SK-N-SH (cell line): ENCODE measurements around the gene WIPF2. TPM values are rescaled to one million over a fixed set of nuclear protein-coding genes. Genes with fewer than 3 reads are reported as not detected.
A peak's percentile ranks its signal among the peaks of the same experiment; 100 is the strongest.

Source experiments
- CTCF ChIA-PET: fragments of 300-600, 350-600 bp; formaldehyde crosslinking; extraction: SDS; loops from one replicate; lab custom pipeline; 2021; lab: Yijun Ruan, JAX
- POLR2A ChIA-PET: fragments of 350-600 bp; sonication (Branson Sonifier 250); formaldehyde crosslinking; extraction: SDS; loops from one replicate; lab custom pipeline; 2020; ENCODE audit warnings: antibody characterized with exemption, inconsistent platforms; lab: Yijun Ruan, JAX
- DNase-seq: peaks from one replicate; pipeline ENCODE4 v3.0.0; 2012
- H2AFZ ChIP-seq: fragments of 200-600 bp; sonication (generic); 2 replicates; pipeline ENCODE4 v1.8.1; 2016; ENCODE audit warnings: antibody characterized with exemption, mild to moderate bottlenecking, low read depth
- H3F3A ChIP-seq: fragments of 200-600 bp; sonication (generic); replicated peaks from 2 replicates; pipeline ENCODE3; 2016; ENCODE audit warnings: antibody characterized with exemption, mild to moderate bottlenecking; ENCODE audit not compliant: insufficient read depth
- H3K27ac ChIP-seq, 2 experiments: fragments of 200-500 bp in 1 of 2; fragments of 200-600 bp in 1 of 2; sonication (Bioruptor generic) in 1 of 2; sonication (generic), shearing (Covaris generic) in 1 of 2; 2 replicates each; pipeline versions ENCODE4 v1.5.1 to v1.6.1; 2014 to 2016; ENCODE audit warnings: low read depth in 2 of 2, inconsistent platforms in 1 of 2, low read length in 1 of 2, mild to moderate bottlenecking in 1 of 2, mixed read lengths in 1 of 2
- H3K27me3 ChIP-seq: fragments of 200-600 bp; sonication (generic), shearing (Covaris generic); 2 replicates; pipeline ENCODE4 v1.6.1; 2016; ENCODE audit warnings: mixed run types; ENCODE audit not compliant: insufficient read depth
- H3K36me3 ChIP-seq, 2 experiments: fragments of 200-500 bp in 1 of 2; fragments of 200-600 bp in 1 of 2; sonication (Bioruptor generic) in 1 of 2; sonication (generic) in 1 of 2; replicated peaks in 1 of 2; 2 replicates each; pipeline versions ENCODE3 to v1.5.1; 2014 to 2016; ENCODE audit warnings: low read length in 1 of 2, mild to moderate bottlenecking in 1 of 2; ENCODE audit not compliant: insufficient read depth in 2 of 2, control insufficient read depth in 1 of 2
- H3K4me1 ChIP-seq, 2 experiments: fragments of 200-500 bp in 1 of 2; fragments of 200-600 bp in 1 of 2; sonication (Bioruptor generic) in 1 of 2; sonication (generic), shearing (Covaris generic) in 1 of 2; 2 replicates each; pipeline versions ENCODE4 v1.5.1 to v1.6.1; 2014 to 2016; ENCODE audit warnings: low read depth in 1 of 2, low read length in 1 of 2, mixed run types in 1 of 2; ENCODE audit not compliant: insufficient read depth in 2 of 2, control insufficient read depth in 1 of 2
- H3K4me2 ChIP-seq: fragments of 200-600 bp; sonication (generic), shearing (Covaris generic); 2 replicates; pipeline ENCODE4 v1.6.1; 2017; ENCODE audit warnings: mixed run types
- H3K4me3 ChIP-seq, 2 experiments: fragments of 200-500 bp in 1 of 2; fragments of 200-600 bp in 1 of 2; sonication (Bioruptor generic) in 1 of 2; sonication (generic), shearing (Covaris generic) in 1 of 2; 2 replicates each; pipeline versions ENCODE4 v1.5.1 to v1.8.1; 2014 to 2016; ENCODE audit warnings: low read depth in 2 of 2, inconsistent platforms in 1 of 2, low read length in 1 of 2, mild to moderate bottlenecking in 1 of 2, mixed read lengths in 1 of 2, moderate library complexity in 1 of 2
- H3K79me2 ChIP-seq: fragments of 200-600 bp; sonication (generic); 2 replicates; pipeline ENCODE4 v1.8.1; 2017; ENCODE audit warnings: mild to moderate bottlenecking; ENCODE audit not compliant: insufficient read depth
- H3K9ac ChIP-seq: fragments of 200-600 bp; sonication (generic); 2 replicates; pipeline ENCODE4 v1.6.1; 2017; ENCODE audit warnings: mixed run types
- H3K9me2 ChIP-seq: fragments of 200-600 bp; sonication (generic); 2 replicates; pipeline ENCODE4 v1.6.1; 2017; ENCODE audit warnings: mixed run types
- H3K9me3 ChIP-seq: fragments of 200-600 bp; sonication (generic); 2 replicates; pipeline ENCODE4 v1.6.1; 2017; ENCODE audit warnings: mixed run types, mild to moderate bottlenecking, moderate library complexity
- H4K20me1 ChIP-seq: fragments of 200-600 bp; sonication (generic); 2 replicates; pipeline ENCODE4 v1.6.1; 2017; ENCODE audit warnings: mild to moderate bottlenecking, mixed run types; ENCODE audit not compliant: insufficient read depth
- FOXJ3 ChIP-seq: sonication (generic); formaldehyde crosslinking; IDR thresholded peaks from 2 replicates; pipeline ENCODE4 v1.5.1; 2020; ENCODE audit warnings: mild to moderate bottlenecking, missing genetic modification reagents
- GATA2 ChIP-seq: sonication (generic); formaldehyde crosslinking; IDR thresholded peaks from 2 replicates; pipeline ENCODE4 v1.5.0; 2020; ENCODE audit warnings: mild to moderate bottlenecking, missing genetic modification reagents
- JUND ChIP-seq: IDR thresholded peaks from 2 replicates; pipeline ENCODE4 v1.4.0; 2012
- NFIC ChIP-seq: IDR thresholded peaks from 2 replicates; pipeline ENCODE4 v1.4.0; 2012; ENCODE audit warnings: borderline replicate concordance
- RFX5 ChIP-seq: IDR thresholded peaks from 2 replicates; pipeline ENCODE4 v1.6.1; 2012; ENCODE audit warnings: mild to moderate bottlenecking, improper control_type of control experiment, low read length
- RXRA ChIP-seq: IDR thresholded peaks from 2 replicates; pipeline ENCODE4 v1.4.0; 2012; ENCODE audit warnings: low read depth, mild to moderate bottlenecking, borderline replicate concordance
- YY1 ChIP-seq: IDR thresholded peaks from 2 replicates; pipeline ENCODE4 v1.4.0; 2012; ENCODE audit warnings: low read depth, mild to moderate bottlenecking
- WGBS: methylation state at CpG from one replicate; pipeline ENCODE4 v1.1.6; 2017; ENCODE audit warnings: low lambda C conversion rate; 5-methylcytosine and 5-hydroxymethylcytosine counted together
- polyA plus RNA-seq, 3 experiments: library from polyadenylated mRNA; depleted of rRNA; stranded (reverse); fragments of >200 nt; gene quantifications; 2 replicates each; pipeline ENCODE4 v1.2.3, GENCODE V29; 2012
- TF ChIP-seq, protein P1 (sequence below): IDR thresholded peaks from 2 replicates; pipeline ENCODE4 v1.6.1; 2012; ENCODE audit warnings: mild to moderate bottlenecking, low read depth, low read length, moderate library complexity

WIPF2 gene
- polyA plus RNA-seq, 1 of the 3 experiments (the other 2 are of a cell fraction): 6.8 TPM

DNA sequence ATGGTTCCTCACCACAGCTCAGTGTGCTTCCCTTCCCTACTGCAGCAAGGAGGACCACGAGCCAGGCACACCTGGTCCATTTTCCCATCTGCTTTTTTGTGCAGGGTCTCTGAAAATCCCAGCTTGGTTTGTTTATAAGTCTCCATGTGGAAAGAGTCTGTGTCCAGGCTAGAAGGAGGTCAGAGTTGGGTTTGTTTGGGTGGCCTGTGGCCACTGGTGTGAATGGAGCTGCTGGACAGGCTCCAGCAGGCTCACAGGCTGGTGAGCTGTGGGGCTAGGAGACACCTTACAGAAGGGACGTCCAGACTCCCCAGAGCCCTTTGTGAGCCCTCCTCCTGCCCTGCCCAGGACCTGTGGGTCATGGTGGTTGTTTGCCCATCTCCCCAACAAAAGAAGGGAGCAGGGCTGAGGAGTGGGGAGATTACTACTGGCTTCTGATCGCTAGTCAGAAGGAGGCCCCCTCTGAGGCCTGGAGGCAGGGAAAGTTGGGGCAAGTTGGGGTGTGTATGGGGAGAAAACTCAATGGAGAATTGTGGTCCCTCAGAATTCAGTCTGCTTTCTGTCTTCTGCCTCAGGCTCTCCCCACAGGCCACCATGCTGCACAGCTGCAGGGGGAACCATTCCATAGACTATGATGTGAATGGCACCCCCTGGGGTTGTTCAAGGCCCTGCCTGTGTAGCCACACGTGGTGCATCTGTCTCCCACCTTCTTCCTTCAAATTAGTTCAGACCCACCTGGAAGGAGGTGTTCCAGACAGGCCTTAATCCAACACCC, 94.0 kb downstream of the WIPF2 start:
- CTCF ChIA-PET: interaction anchor here (36.0 to 57.6 kb wide), 2 partner anchors 8 to 25 kb away, joined by 1706 read pairs; partner anchors contain the start of genes CDC6, GJD3 and RARA
- 76% methylated on average over 4 of the region's 4 CpGs for WGBS
- Histone ChIP-seq H3K4me1 (peaks cover 65 to 89% of the 10 kb centered on the region in 2 experiments), H3K9me2 (no peaks in the 10 kb centered on the region), H3K9me3 (no peaks in the 10 kb centered on the region), H3K4me2 (peak overlapping the region; percentile 81)
- TF ChIP-seq RXRA (no peak), JUND (no peak), YY1 (no peak), GATA2 (no peak), NFIC (no peak)
- TF ChIP-seq, protein P1, sequence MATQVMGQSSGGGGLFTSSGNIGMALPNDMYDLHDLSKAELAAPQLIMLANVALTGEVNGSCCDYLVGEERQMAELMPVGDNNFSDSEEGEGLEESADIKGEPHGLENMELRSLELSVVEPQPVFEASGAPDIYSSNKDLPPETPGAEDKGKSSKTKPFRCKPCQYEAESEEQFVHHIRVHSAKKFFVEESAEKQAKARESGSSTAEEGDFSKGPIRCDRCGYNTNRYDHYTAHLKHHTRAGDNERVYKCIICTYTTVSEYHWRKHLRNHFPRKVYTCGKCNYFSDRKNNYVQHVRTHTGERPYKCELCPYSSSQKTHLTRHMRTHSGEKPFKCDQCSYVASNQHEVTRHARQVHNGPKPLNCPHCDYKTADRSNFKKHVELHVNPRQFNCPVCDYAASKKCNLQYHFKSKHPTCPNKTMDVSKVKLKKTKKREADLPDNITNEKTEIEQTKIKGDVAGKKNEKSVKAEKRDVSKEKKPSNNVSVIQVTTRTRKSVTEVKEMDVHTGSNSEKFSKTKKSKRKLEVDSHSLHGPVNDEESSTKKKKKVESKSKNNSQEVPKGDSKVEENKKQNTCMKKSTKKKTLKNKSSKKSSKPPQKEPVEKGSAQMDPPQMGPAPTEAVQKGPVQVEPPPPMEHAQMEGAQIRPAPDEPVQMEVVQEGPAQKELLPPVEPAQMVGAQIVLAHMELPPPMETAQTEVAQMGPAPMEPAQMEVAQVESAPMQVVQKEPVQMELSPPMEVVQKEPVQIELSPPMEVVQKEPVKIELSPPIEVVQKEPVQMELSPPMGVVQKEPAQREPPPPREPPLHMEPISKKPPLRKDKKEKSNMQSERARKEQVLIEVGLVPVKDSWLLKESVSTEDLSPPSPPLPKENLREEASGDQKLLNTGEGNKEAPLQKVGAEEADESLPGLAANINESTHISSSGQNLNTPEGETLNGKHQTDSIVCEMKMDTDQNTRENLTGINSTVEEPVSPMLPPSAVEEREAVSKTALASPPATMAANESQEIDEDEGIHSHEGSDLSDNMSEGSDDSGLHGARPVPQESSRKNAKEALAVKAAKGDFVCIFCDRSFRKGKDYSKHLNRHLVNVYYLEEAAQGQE: no peak
- TF ChIP-seq, all 33 proteins: peak for 0
- peak; percentile 17 for DNase-seq
- POLR2A ChIA-PET: interaction anchor here (0.8 to 3.9 kb wide), 2 partner anchors 18 to 31 kb away, joined by 4 to 27 read pairs; no protein-coding TSS in a partner anchor
- no peaks in the 10 kb centered on the region for H4K20me1 ChIP-seq
- peaks cover 54% of the 10 kb centered on the region for H3F3A ChIP-seq
- H3K27me3 ChIP-seq: no peaks in the 10 kb centered on the region
- H2AFZ ChIP-seq: no peak overlapping the region
- H3K36me3 ChIP-seq: no peaks in the 10 kb centered on the region
- H3K4me3 ChIP-seq: no peak overlapping the region
- peaks cover 33% of the 10 kb centered on the region; the same call in 1 of the 2 replicates for H3K79me2 ChIP-seq
- peak overlapping the region; percentile 95 to 99 for H3K27ac ChIP-seq
- H3K9ac ChIP-seq: peak overlapping the region; percentile 58; the same call in 1 of the 2 replicates

DNA sequence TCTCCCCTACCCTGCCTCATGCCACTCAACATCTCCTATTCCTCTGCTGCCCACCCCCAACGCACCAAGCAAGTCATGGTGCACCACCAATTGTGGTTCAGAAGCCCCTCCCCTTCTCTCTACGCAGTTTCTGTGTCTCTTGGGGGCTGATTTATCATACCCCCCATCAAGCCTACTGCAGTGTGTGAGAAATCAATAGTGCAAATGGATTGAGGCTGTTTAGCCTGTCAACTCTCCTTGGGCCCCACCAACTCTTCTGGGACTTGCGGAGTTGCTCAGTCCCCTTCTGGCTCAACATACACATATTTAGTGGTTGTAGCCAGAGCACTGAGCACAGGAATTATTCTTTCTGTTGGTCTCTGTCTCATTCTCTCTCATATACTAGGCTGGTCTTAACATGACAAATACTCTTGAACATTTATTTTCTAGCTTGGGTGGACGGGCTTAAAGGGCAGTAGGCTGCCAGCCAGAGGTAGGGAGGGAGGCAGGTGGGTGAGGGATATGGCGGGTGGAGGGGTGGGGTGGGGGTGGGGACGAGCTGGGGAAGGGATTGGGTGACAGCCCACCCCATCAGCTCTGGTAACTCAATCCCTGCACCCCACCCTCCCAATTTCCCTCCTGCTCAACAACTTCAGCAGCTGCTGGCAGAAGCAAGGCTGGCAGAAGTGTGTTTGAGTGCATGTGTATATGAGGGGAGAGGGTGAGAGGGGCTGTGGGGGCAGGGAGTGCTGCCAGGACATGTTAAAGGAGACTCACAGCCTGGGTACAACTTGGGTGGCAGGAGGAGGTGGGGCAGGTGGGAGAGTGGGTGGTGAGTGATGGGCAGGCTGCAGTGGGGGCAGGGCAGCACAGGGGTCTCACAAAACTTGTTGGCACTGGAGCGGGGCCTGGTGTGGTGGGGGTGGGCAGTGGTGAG, 94.8 kb downstream of the WIPF2 start:
- ChIA-PET CTCF (interaction anchor here (36.0 to 57.6 kb wide), 2 partner anchors 9 to 24 kb away, joined by 1706 read pairs; partner anchors contain the start of genes CDC6, GJD3 and RARA), POLR2A (no interaction called here)
- no peak for DNase-seq
- H3K4me1 ChIP-seq: peaks cover 58 to 86% of the 10 kb centered on the region in 2 experiments
- H4K20me1 ChIP-seq: no peaks in the 10 kb centered on the region
- peak overlapping the region; percentile 95 to 99 for H3K27ac ChIP-seq
- peaks cover 50% of the 10 kb centered on the region for H3F3A ChIP-seq
- H3K36me3 ChIP-seq: no peaks in the 10 kb centered on the region
- peak overlapping the region; percentile 81 for H3K4me2 ChIP-seq
- H3K9me2 ChIP-seq: no peaks in the 10 kb centered on the region
- no peaks in the 10 kb centered on the region for H3K9me3 ChIP-seq
- peaks cover 36% of the 10 kb centered on the region for H3K79me2 ChIP-seq
- H3K27me3 ChIP-seq: no peaks in the 10 kb centered on the region
- no peak overlapping the region for H2AFZ ChIP-seq
- WGBS: 42% methylated on average over 7 of the region's 7 CpGs
- H3K9ac ChIP-seq: 0 out of 2 replicates have a peak overlapping the region, but pooled peaks have one; percentile 37
- no peak overlapping the region for H3K4me3 ChIP-seq
- TF ChIP-seq FOXJ3 (CRISPR knock-in tag): 0 out of 2 replicates have a peak, but pooled peaks have one; percentile 25
- TF ChIP-seq RFX5: no peak
